ENCODE results near the gene SBNO2.

Gene SBNO2

DNA sequence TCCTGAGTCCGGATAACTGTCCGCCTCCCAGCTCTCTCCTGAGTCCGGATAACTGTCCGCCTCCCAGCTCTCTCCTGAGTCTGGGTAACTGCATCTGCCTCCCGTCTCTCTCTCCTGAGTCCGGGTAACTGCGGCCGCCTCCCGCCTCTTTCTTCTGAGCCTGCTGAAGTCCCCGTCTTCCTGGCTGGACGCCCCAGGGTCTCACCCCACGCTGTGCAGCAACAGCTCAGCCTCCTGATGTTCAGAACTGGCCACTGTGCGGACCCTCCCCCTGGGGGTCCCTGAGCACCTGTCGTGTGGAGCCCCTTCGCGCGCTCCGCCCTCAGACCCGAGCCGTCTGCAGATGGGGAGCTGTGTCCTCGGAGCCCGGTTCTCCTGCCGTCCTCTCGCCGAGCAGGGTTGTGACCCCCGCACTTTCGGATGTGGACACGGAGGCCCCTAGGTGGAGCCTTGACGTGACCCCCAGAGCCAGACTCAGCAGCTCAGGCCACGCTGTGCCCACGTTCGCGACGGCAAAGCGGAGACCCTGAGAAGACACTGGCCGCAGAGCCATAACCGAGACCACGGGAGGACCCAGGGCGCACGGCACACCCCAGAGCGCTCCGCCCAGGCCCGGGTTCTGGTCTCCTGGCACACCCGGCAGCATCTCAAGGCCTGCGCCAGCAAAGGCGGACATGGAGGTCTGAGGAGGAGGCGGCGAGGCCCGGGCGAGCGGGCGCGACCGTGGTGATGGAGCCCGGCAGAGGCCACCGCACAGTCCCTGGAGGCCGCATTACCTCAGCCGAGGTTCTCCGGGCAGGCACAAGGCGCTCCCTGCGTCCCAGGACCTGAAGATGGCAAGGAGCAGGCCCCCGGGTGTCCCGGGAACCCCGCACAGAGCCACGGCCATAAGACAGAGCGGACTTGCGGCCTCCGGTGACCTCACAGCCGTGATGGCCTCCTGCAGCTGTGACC, 15.9 kb downstream of the SBNO2 start:
- intact Hi-C loops (cut with DNase I), result no loop called here

DNA sequence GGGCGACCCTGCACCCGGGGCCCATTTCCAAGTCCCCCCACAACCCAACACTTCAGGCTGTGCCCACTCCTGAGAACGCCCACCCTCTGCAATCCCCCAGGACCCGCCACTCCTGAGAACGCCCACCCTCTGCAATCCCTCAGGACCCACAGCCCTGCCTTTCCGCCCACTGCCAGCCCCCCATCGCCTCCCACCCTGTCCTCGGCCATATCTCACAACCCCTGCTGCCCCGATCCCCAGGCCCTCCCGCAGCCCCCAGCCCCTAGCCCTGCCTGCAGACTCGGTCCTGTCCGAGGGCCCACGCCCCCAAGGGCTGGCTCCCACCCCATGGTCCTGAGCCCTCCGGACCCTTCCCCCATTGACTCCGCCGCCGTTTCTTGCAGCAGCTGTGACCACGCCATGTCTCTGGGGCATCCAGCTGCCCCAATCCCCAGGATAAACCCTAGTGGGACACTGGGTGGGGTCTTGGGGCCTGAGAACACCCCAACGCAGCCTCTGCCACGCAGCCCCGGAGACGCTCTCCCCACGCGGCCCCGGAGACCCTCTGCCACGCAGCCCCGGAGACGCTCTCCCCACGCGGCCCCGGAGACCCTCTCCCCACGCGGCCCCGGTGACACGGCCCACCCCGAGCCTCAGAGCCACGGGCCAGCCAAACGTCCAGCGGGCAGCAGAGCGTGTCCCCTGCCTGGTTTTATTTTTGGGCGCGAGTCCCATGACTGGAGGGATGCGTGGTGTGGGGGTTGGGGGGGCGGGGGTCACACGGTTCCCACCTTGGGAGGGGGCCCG, 17.0 kb downstream of the SBNO2 start:
- intact Hi-C loops (cut with DNase I), result no loop called here
- no peak for DNase-seq

More for the DNA sequence above, 15.9 kb downstream of the SBNO2 start:
- no peak for DNase-seq

DNA sequence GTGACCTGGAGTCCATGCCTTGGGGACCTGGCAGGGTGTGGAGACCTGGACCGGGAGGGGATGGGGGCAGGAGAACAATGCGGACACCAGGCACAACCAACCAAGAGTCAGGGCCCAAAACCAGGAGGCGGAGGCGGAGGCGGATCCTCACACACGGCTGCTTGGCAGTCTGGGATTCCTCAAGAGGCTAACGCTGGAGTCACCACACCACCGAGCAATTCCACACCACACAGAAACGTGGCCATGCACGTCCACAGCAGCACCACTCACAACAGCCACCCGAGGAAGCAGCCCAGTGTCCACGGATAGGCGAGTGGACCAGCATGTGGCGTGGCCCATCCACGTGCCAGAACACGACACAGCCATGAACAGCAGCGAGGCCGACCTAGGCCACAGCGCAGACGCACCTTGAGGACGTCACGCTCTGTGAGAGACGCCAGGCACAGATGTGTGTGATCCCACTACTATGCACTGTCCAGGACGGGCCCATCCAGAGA, 17.7 kb downstream of the SBNO2 start:
- intact Hi-C loops (cut with DNase I), result no loop called here
- no peak for DNase-seq

DNA sequence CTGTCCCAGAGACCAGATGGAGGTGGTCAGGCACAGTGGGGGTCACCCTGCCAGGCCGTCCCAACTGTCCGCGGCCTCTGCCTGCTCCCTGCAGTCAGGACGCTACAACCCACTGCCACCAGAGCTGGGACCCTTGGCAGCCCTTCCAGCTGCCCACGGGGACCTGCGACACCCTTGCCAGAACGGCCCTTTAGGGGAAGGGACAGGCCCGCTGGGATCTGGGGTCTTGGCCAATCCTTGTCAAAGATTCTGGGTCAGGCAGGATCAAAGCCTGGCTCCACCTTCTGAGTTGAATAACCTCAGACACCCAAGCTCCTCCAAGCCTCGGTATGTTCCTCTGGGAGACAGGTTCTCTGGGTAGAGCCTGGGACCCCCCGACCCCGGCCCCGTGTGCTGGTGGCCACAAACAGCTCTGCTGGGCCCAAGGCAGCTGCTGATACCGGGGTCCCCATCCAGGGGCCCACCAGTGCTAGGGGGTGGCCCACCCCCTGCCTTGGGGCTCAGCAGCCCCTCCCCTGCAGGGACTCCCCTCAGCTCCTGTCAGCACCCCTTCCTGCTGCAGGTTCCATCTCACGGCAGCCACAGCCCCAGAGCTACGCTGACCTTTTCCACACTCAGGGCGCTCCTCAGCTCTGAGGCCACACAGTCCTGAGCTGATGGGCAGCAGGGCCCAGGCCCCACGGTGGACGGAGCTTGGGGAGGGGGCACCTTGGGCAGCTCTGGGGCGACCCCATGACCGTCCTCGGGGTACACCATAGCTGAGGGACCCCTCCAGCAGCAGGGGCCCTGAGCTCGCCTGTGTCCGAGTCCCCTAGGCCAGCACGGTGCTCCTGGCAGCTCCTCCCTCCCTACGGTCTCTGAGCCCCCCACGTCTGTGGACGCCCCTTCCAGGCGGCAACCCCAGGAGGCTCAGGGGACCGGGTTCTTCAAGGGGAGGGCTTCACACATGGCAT, 18.4 kb downstream of the SBNO2 start:
- intact Hi-C loops (cut with DNase I), result no loop called here
- peak in 3 of 42 donors; percentile 28 to 53 (median 38) for DNase-seq

DNA sequence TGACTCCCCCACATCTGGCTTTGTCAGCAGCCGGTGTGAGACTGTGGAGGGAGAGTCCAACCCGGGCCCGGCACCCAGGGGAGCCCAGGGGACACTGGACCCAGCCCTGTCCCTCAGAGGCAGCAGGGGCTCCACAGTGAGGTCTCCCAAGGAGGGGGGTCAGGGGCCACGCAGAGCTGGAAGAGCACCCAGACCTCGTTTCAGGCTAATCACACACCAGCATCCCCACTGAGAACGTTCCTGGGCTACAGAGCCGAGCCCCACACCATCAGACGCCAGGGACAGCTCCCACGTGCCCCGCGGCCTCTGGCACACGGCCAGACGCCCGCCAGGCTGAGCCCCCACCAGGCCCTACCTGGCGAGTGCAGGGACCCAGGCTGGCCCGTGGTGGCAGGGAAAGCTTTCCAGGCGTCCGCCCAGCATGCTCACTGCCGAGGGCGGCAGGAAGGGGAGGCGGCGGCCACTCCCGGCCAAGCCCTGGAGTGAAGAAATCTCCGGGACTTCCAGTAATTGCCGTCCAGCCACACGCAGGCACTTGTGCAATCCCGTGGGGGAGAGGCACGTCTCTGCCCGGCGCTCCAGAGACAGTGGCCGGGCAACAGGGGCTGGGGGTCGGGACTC, 19.2 kb downstream of the SBNO2 start:
- peak in 30 of 42 donors; percentile 14 to 79 (median 50) for DNase-seq

DNA sequence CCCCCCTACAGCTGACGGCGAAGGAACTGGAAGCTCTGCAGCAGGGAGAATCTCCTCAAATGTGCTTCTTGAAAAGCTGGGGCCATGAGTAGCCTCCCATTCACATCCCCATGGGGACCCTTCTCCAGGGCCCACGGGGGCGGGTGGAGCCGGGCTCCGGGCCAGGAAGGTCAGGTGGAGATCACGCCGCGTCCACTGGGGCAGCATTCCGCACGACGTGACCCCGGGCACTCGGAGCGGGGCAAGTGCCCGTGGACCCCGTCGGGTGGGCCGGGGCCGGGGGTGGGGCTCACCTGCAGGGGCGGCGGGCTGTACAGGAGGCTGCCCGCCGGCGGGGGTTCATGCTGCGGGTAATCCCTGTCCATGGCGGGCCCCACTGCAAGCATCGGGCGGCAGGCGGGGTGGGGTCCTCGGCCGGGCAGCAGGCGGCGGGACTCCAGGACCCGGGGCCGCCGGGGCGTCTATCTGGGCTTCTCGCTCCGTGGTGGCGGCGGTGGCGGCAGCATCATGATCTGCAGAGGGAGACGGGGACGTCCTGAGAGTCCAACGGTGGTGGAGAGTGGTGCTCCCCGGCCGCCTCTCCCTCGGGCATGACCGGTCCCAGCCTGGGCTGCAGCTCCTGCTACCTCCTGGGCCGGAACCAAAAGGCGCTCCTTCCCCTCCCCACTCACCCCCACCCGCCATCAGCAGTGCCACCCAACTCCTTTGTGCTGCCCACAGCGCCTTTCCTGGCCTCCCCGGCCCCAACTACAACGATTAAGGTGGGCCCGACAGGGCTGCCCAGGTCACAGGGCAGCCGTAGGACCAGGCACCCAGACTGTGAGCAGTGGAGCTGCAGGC, 20.0 kb downstream of the SBNO2 start:
- DNase-seq, result no peak
- intact Hi-C loops (cut with DNase I), result no loop called here

More for the DNA sequence above, 19.2 kb downstream of the SBNO2 start:
- intact Hi-C loops (cut with DNase I), result no loop called here

DNA sequence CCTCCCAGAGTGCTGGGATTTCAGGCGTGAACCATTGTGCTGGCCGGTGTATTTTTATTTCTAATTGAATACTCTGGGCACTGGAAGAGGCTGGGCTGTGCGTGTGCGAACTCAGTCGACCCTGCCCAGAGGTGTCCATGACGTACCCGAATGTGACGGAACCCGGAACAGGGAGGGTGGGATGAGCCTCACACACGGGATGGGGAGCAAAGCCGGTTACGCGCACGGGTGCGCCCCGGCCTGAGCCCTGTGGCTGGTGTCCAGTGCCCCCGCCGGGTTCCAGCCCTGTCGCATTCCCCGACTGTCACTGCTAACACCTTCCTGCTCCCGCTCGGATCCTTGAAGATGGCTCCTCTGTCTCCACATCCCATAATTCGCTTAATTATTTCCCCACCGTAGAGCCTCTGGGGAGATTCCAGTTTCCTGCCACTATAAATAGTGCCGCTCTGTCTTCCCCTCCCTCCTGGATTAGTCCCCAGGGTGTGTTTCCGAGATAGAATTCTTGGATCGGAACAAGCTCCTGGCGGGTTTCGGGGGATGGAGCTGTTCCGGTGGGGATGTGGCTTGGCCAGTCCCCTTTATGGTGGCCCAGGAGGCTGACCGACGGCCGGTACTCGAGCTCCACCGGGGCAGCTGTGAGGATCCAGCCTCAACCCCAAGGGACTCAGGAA, 22.0 kb downstream of the SBNO2 start:
- no peak for DNase-seq
- intact Hi-C loops (cut with DNase I), result no loop called here

DNA sequence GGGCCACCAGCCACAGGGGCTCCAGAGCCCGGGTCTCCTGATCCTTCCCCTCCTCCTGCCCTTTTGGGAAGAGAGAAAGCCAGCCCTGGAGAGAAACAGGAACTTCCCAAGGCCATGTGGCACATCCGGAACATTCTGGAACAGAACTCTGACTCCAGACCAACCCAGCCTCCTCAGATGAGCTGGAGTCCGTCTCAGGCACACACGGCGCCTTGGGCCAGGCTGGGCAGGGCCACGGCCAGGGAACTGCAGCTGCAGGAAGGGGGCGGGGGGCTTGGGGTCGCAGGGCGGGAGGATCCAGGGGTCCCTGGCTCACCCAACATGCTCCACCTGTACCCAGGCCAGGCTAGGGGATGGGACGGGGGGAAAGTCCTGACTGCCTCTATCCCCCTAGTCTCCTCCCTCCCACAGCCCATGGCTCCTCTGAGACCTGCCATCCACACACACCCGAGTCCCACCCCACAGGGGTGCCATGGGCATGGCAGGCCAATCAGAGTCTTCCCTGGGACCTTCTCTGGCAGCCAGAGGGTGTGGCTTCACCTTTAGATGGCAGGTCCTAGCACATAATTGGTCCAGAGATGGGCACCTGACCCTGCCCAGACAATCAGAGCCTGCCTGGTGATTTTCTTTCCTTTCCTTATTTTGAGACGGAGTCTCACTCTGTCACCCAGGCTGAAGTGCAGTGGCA, 22.9 kb downstream of the SBNO2 start:
- DNase-seq, result no peak
- intact Hi-C loops (cut with DNase I), result no loop called here

DNA sequence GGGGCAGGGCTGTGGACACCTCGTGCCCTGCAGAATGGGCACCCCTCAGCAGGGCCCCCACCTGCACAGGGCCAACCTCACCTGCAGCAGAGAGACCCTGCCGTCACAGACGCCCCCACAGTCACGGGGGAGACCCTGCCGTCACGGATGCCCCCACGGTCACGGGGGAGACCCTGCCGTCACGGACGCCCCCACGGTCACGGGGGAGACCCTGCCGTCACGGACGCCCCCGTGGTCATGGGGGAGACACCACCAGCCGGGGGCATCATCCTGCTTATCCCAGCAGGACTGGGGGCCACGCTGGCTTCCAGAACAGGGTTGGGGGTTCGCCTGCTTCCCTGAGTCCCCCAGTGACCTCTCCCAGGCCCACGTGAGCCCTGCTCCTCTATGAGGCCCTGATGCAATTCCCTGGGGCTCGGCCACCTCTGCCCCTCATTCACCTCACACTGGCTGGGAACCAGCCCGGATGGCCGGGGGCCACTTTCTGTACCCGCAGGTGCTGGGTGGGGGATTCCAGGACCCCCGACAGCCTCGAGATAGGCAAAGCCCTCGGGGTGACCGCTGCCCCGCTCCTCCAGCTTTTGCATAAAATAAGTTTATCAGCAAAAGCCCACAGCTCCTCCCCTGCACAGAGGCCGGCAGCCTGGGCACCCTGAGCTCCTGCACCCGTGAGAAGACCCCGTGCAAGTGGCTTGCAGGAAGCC, 23.6 kb downstream of the SBNO2 start:
- intact Hi-C loops (cut with DNase I), result no loop called here
- DNase-seq, result no peak

DNA sequence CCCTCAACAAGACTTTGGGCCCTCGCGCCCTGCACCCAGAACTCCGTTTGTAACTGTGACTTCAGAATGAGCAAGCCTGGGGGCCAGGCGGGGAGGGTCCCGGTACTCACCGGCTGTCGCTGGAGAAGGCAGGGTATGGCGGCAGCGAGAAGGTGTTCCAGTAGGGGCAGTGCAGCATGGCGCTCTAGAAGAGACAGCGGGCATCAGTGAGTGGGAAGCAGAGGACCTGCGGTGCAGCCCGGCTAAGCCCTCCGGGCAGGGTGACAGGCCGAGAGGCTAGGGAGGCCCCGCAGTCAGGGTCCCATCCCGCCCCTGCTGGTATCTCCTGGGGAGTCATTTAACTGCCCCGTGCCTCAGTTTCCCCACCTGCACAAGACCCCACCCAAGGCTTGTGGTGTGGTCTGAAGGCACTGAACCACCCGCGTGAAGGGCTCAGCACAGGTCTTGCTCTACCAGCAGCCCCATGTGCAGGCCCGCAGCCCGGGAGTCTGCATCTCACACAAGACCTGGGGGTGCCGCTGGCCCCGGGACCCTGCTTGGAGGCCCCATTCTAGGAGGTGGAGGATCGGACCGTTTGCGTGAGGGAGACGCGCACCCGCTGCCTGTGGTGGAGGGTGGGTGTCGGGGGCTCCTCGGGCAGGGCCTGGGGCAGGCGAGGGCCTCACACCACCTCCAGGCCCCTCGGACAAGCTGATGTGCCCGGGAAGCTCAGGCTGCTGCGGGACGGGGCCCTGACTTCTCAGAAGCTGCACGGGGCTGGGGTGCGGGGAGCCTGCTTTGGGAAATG, 24.6 kb downstream of the SBNO2 start:
- intact Hi-C loops (cut with DNase I), result no loop called here

DNA sequence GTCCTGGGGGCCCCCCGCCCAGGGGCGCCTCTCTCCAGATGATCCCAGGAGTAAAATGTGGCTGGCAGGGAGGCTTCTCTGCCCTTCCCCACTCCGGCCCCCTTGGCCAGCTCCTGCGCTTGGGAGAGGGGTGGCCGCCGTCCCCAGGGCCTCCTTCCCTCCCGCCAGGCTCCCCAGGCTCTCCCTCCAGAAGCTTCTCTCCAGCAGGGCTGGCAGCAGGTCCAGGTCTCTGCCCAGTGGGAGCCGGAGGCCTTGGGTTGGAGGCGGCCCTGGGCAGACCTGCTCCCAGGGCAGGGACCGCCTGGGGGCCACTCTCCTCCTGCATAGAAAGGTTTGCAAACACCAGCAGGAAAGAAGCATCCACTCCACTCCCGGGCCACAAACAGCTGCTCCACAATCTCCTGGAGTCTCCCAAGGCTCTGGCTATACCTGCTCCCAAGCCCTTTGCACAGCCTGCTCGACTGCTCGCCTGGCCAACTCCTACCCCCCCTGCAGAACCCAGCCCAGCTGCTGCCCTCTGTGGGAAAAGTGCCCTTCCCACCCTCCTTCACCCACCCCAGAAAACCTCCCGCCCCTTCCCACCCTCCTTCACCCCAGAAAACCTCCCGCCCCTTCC, 26.0 kb downstream of the SBNO2 start:
- intact Hi-C loops (cut with DNase I), result no loop called here
- no peak for DNase-seq

More for the DNA sequence above, 24.6 kb downstream of the SBNO2 start:
- no peak for DNase-seq

DNA sequence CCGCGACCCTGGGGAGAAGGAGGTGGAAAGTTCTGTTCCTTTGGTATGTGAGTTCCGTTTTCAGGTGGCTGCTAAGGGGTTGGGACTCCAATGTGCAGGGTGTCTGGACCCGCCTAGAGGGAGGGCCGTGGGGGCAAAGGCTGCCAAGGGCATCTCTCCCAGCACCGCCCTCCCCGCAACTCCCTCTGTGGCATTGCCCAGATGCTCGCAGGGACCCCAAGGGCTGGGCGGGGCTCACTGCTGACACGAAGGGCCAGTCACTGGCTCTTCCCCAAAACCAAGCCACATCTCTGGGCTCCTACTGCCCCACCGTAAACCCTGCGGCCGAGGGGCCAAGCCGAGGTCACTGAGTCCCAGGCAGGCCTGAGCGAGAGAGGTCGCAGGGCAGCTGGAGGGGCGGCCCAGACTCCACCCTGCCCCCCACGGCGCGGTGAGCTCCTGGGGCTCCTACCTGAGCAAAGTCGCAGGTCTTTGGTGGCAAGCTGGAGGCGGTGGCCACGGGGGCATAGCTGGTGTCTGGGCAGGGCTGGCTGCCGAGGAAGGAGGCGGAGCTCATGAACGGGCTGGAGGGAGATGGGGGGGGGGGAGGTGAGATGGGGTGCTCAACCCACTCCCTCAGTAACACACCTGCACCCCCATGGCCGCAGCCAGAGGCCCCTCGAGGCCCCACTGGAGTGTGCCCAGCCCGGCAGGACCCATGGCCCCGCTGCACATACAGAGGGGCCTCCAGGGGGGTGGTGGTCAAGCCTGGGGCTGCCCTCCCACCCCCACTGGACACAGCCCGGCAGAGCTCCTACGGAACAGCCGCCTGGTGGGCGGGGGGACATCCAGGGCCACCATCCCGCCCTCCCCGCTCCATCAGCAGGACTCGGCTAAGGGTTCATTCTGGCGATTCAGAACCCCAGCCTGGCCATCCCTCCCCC, 26.9 kb downstream of the SBNO2 start:
- DNase-seq, result no peak
- intact Hi-C loops (cut with DNase I), result no loop called here

DNA sequence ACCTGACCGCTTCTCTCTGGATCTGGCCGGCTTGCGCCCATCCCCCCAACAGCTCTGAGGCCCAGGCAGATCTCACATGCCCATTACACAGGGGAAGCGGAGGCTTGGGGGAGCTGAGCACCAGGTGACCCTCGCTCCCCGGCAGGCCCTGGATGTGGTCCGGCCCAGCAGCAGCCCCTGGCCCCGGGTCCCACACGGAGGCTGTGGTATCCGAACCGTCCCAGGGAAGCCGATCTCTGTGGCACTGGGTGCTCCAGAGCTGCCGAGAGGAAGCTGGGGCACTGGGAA, 27.7 kb downstream of the SBNO2 start:
- intact Hi-C loops (cut with DNase I), result no loop called here
- DNase-seq, result no peak
